K562 (cell line): Measurements from ENCODE around the gene BACE2. TPM values are rescaled to one million over a fixed set of nuclear protein-coding genes. Genes with fewer than 3 reads are reported as not detected.

Experiments used
- ATAC-seq: fragments of 200-7000 bp; cut with Tn5 transposase; 3 replicates; pipeline ENCODE4 v1.9.1; 2020; ENCODE audit warnings: moderate library complexity
- BruUV-seq: library from RNA; stranded (reverse); fragments of 400-500 nt; replicated peaks from 2 replicates; lab custom pipeline; 2021; lab: Mats Ljungman, UMichigan
- CTCF ChIA-PET: fragments of 300-600 bp; formaldehyde crosslinking; extraction: SDS; loops from one replicate; lab custom pipeline; 2021; ENCODE audit warnings: low intra/inter-chr PET ratio; lab: Yijun Ruan, JAX
- POLR2A ChIA-PET: fragments of 300-600, 350-650 bp; sonication (Branson Sonifier 250); formaldehyde crosslinking; extraction: SDS; loops from one replicate; lab custom pipeline; 2021; ENCODE audit warnings: antibody characterized with exemption, inconsistent platforms; lab: Yijun Ruan, JAX
- DNase-seq, 4 experiments: peaks; one replicate each; pipeline versions ENCODE4 v3.0.0 to v3.0.0-alpha.2; 2011 to 2018; ENCODE audit warnings: low spot score in 3 of 4, mixed read lengths in 3 of 4; ENCODE audit errors: extremely low read depth in 1 of 4
- FAIRE-seq: peaks from 2 replicates; lab custom pipeline; 2011; peaks lifted over from hg19 to GRCh38; lab: Jason Lieb, UNC
- H2AFZ ChIP-seq: 2 replicates; pipeline ENCODE4 v1.6.0; 2011; ENCODE audit warnings: low read depth, low read length, control low read depth, inconsistent platforms
- H3K27ac ChIP-seq: fragments of 200-600 bp; 3 replicates; pipeline ENCODE4 v1.8.0; 2011; ENCODE audit warnings: low read depth, mild to moderate bottlenecking, control low read depth, inconsistent platforms, low read length, moderate library complexity, mixed read lengths; ENCODE audit errors: extremely low read depth
- H3K27me3 ChIP-seq, 2 experiments: fragments of 300-600 bp in 1 of 2; 2 replicates in 1 of 2; 3 replicates in 1 of 2; pipeline versions ENCODE4 v1.6.0 to v1.8.0; 2011; ENCODE audit warnings: inconsistent platforms in 2 of 2, low read length in 2 of 2, mild to moderate bottlenecking in 1 of 2, mixed read lengths in 1 of 2, moderate library complexity in 1 of 2; ENCODE audit not compliant: control insufficient read depth in 2 of 2, insufficient read depth in 2 of 2
- H3K36me3 ChIP-seq: fragments of 300-600 bp; 3 replicates; pipeline ENCODE4 v1.8.0; 2011; ENCODE audit warnings: mild to moderate bottlenecking, low read length, inconsistent platforms; ENCODE audit not compliant: control insufficient read depth, insufficient read depth
- H3K4me1 ChIP-seq, 2 experiments: fragments of 200-600 bp in 1 of 2; replicated peaks in 1 of 2; 2 replicates in 1 of 2; 3 replicates in 1 of 2; pipeline versions ENCODE4 v1.5.1 to v1.8.0; 2011; ENCODE audit warnings: inconsistent platforms in 2 of 2, low read length in 2 of 2, mild to moderate bottlenecking in 1 of 2, mixed read lengths in 1 of 2, moderate library complexity in 1 of 2; ENCODE audit not compliant: control insufficient read depth in 2 of 2, insufficient read depth in 2 of 2
- H3K4me2 ChIP-seq: 2 replicates; pipeline ENCODE4 v1.6.1; 2011; ENCODE audit warnings: low read length, control low read depth, inconsistent platforms, mixed read lengths; ENCODE audit not compliant: insufficient read depth
- H3K4me3 ChIP-seq: fragments of 200-600 bp; sonication (generic), shearing (Covaris generic); 2 replicates; pipeline ENCODE4 v1.5.1; 2016; ENCODE audit warnings: control low read depth, inconsistent platforms
- H3K79me2 ChIP-seq: fragments of 200-600 bp; 3 replicates; pipeline ENCODE4 v1.8.0; 2011; ENCODE audit warnings: low read length, inconsistent platforms; ENCODE audit not compliant: control insufficient read depth, insufficient read depth
- H3K9ac ChIP-seq, 2 experiments: 2 replicates each; pipeline versions ENCODE4 v1.6.0 to v1.6.1; 2011; ENCODE audit warnings: low read depth in 2 of 2, low read length in 2 of 2, control low read depth in 1 of 2, inconsistent platforms in 1 of 2, mild to moderate bottlenecking in 1 of 2, mixed read lengths in 1 of 2; ENCODE audit not compliant: insufficient read depth in 1 of 2
- H3K9me1 ChIP-seq: one replicate; pipeline ENCODE4 v1.6.0; 2011; ENCODE audit warnings: inconsistent platforms, mild to moderate bottlenecking, low read length, moderate library complexity; ENCODE audit not compliant: control insufficient read depth, insufficient read depth
- H3K9me3 ChIP-seq: replicated peaks from 2 replicates; pipeline ENCODE4 v1.5.1; 2011; ENCODE audit warnings: low read depth, low read length, inconsistent platforms; ENCODE audit not compliant: control insufficient read depth, insufficient read depth
- H4K20me1 ChIP-seq: replicated peaks from 2 replicates; pipeline ENCODE4 v1.6.1; 2011; ENCODE audit warnings: low read length, inconsistent platforms, mixed read lengths; ENCODE audit not compliant: control insufficient read depth, insufficient read depth
- BRF1 ChIP-seq: IDR thresholded peaks from 3 replicates; pipeline ENCODE4 v1.6.1; 2011; ENCODE audit warnings: borderline replicate concordance, mild to moderate bottlenecking; ENCODE audit not compliant: insufficient read length; ENCODE audit errors: extremely low read depth
- CBX3 ChIP-seq, 2 experiments: IDR thresholded peaks; 1 replicate in 1 of 2; 2 replicates in 1 of 2; pipeline ENCODE4 v1.6.1; 2012; ENCODE audit warnings: inconsistent platforms in 2 of 2, low read length in 2 of 2, borderline replicate concordance in 1 of 2, control low read depth in 1 of 2
- CREB5 ChIP-seq: fragments of 250-450 bp; sonication (Bioruptor Pico); IDR thresholded peaks from 2 replicates; pipeline ENCODE4 v1.5.0; 2020; ENCODE audit warnings: mild to moderate bottlenecking
- IRF9 ChIP-seq: fragments of 450-650 bp; IDR thresholded peaks from 2 replicates; pipeline ENCODE4 v1.6.1; 2016; ENCODE audit warnings: missing biosample characterization, missing genetic modification characterization
- MCM7 ChIP-seq, 2 experiments: fragments of 450-650 bp; IDR thresholded peaks; 2 replicates each; pipeline ENCODE4 v1.6.1; 2016 to 2018
- POLR3G ChIP-seq: IDR thresholded peaks from 2 replicates; pipeline ENCODE4 v1.6.1; 2011; ENCODE audit not compliant: insufficient read length, insufficient replicate concordance; ENCODE audit errors: extremely low read depth
- PTBP1 ChIP-seq: fragments of 200-400 bp; formaldehyde crosslinking; IDR thresholded peaks from 2 replicates; pipeline ENCODE4 v1.6.1; 2017; ENCODE audit warnings: low read depth, low read length
- SFPQ ChIP-seq: fragments of 200-400 bp; formaldehyde crosslinking; IDR thresholded peaks from 2 replicates; pipeline ENCODE4 v1.6.1; 2017; ENCODE audit warnings: mild to moderate bottlenecking, low read depth, low read length, moderate library complexity
- SOX6 ChIP-seq: fragments of 450-650 bp; IDR thresholded peaks from 2 replicates; pipeline ENCODE4 v1.6.1; 2014; ENCODE audit warnings: mild to moderate bottlenecking
- TSC22D4 ChIP-seq: fragments of 450-650 bp; IDR thresholded peaks from 2 replicates; pipeline ENCODE4 v1.6.1; 2016; ENCODE audit warnings: missing genetic modification characterization, missing biosample characterization, control low read depth
- ZBTB9 ChIP-seq: fragments of 450-650 bp; formaldehyde crosslinking; IDR thresholded peaks from 2 replicates; pipeline ENCODE4 v1.4.0; 2020; ENCODE audit warnings: mild to moderate bottlenecking, moderate library complexity
- ZNF174 ChIP-seq: fragments of 250-450 bp; sonication (Bioruptor Pico); IDR thresholded peaks from 2 replicates; pipeline ENCODE4 v1.4.0; 2020; ENCODE audit warnings: mild to moderate bottlenecking
- ZNF3 ChIP-seq: fragments of 250-450 bp; sonication (Bioruptor Pico); IDR thresholded peaks from 2 replicates; pipeline ENCODE4 v1.5.0; 2021; ENCODE audit warnings: mild to moderate bottlenecking, moderate library complexity
- ZNF408 ChIP-seq: fragments of 250-450 bp; sonication (Bioruptor Pico); IDR thresholded peaks from 2 replicates; pipeline ENCODE4 v1.4.0; 2020; ENCODE audit warnings: low read depth, mild to moderate bottlenecking, moderate library complexity
- ZNF644 ChIP-seq: fragments of 200-800 bp; sonication (Bioruptor generic); IDR thresholded peaks from 2 replicates; pipeline ENCODE4 v1.6.1; 2016; ENCODE audit warnings: low read depth, missing genetic modification characterization, missing compliant biosample characterization
- ZNF717 ChIP-seq: fragments of 250-450 bp; sonication (Bioruptor Pico); IDR thresholded peaks from 2 replicates; pipeline ENCODE4 v1.5.0; 2021
- ZNF830 ChIP-seq: fragments of 250-450 bp; sonication (Bioruptor Pico); IDR thresholded peaks from 2 replicates; pipeline ENCODE4 v1.5.0; 2021; ENCODE audit warnings: mild to moderate bottlenecking
- WGBS: fragments of 100-300 bp; shearing (Covaris generic); methylation state at CpG from one replicate; pipeline ENCODE4 v1.1.6; 2016; ENCODE audit warnings: low coverage, mixed read lengths; ENCODE audit not compliant: insufficient coverage; ENCODE audit errors: missing lambda C conversion rate; 5-methylcytosine and 5-hydroxymethylcytosine counted together
- in situ Hi-C: fragments of 300-500 bp; cut with MboI; formaldehyde crosslinking; loops from 4 replicates; pipeline ENCODE4 v1.15.0; 2018; ENCODE audit warnings: inconsistent platforms, mixed read lengths
- intact Hi-C: fragments of 100-400 bp; cut with micrococcal nuclease; formaldehyde crosslinking; loops from 2 replicates; pipeline ENCODE4 v1.14.2; 2022
- polyA plus RNA-seq, 8 experiments: library from polyadenylated mRNA; depleted of rRNA in 4 of 8; stranded (reverse) in 5 of 8; unstranded in 3 of 8; fragments of >200 nt; fragmentation: Nextera tagmentation in 2 of 8; fragmentation: Illumina TruSeq in 1 of 8; extraction: Ambion mirVana in 2 of 8; extraction: Trizol in 1 of 8; gene quantifications; 2 replicates each; pipeline versions ENCODE4 v1.2.1 to v1.2.3, GENCODE V29; 2011 to 2014; ENCODE audit warnings: inconsistent platforms in 1 of 8, missing spikeins in 1 of 8
- total RNA-seq, 7 experiments: library from RNA; depleted of rRNA in 6 of 7; stranded (reverse); fragments of >200 nt in 6 of 7; fragmentation: Illumina TruSeq in 2 of 7; extraction: Trizol in 2 of 7; gene quantifications; 2 replicates each; pipeline versions ENCODE4 v1.2.1 to v1.2.3, GENCODE V29; 2011 to 2021; ENCODE audit warnings: low replicate concordance in 1 of 7

Gene BACE2
- total and polyA plus RNA-seq, 9 of the 15 experiments (the other 6 are each of a cell fraction or from before 2014, with no cell fraction given) = 0.05 to 0.24 (median 0.15) TPM; not detected in 2

GRCh38 chr21:41199123-41199522 lies 31.2 kb downstream of the BACE2 start (continued):
- TF ChIP-seq ZBTB9 = no peak
- TF ChIP-seq ZNF408 (CRISPR knock-in tag) = no peak
- no peak for TF ChIP-seq ZNF717 (CRISPR knock-in tag)
- no peak for TF ChIP-seq SOX6

GRCh38 chr21:41199588-41199987 lies 31.6 kb downstream of the BACE2 start:
- in situ Hi-C loops (no loop called here), intact Hi-C loops (no loop called here)
- Histone ChIP-seq H3K27ac (no peak overlapping the region), H3K27me3 (peaks cover 2 to 12% of the 10 kb centered on the region in 2 experiments; a peak in 3 of 5 replicates), H2AFZ (no peak overlapping the region), H3K4me2 (no peak overlapping the region), H3K4me1 (no peaks in the 10 kb centered on the region), H3K9ac (no peak overlapping the region), H3K36me3 (no peaks in the 10 kb centered on the region), H3K4me3 (no peak overlapping the region), H3K79me2 (no peaks in the 10 kb centered on the region), H4K20me1 (peaks cover 14% of the 10 kb centered on the region; the same call in 1 of the 2 replicates), H3K9me1 (no peaks in the 10 kb centered on the region), H3K9me3 (no peaks in the 10 kb centered on the region)
- no peak for DNase-seq
- no TSS peak for BruUV-seq
- no peak for ATAC-seq
- CTCF ChIA-PET = no interaction called here
- POLR2A ChIA-PET = interaction anchor here (0.6 to 0.8 kb wide), 2 partner anchors 20 to 26 kb away, joined by 3 to 4 read pairs; no protein-coding TSS in a partner anchor
- no peak for FAIRE-seq
- 0% methylated on average over 10 of the region's 10 CpGs for WGBS
- TF ChIP-seq BRF1 = no peak
- no peak for TF ChIP-seq ZNF408 (CRISPR knock-in tag)
- TF ChIP-seq CBX3 (IDR thresholded peaks at IDR 0.05; ENCODE audit: borderline replicate concordance in 1 of 2, low read length in 2 of 2) = no peak
- no peak for TF ChIP-seq TSC22D4 (tag)
- TF ChIP-seq SFPQ = no peak
- no peak for TF ChIP-seq ZNF3 (CRISPR knock-in tag)
- TF ChIP-seq IRF9 (tag) = no peak
- TF ChIP-seq ZNF644 = no peak
- TF ChIP-seq MCM7 (IDR thresholded peaks at IDR 0.05) = no peak
- no peak for TF ChIP-seq PTBP1
- TF ChIP-seq ZNF830 = no peak
- TF ChIP-seq CREB5 (CRISPR knock-in tag) = no peak
- TF ChIP-seq ZNF174 (CRISPR knock-in tag) = no peak
- TF ChIP-seq POLR3G = no peak
